Stimulated activated CD8-positive, alpha-beta memory T cell treated with anti-CD3 and anti-CD28 coated beads, Interleukin-7, amount 100 ng/mL, for 1 hour (primary cell): Measurements from ENCODE around the gene TOMM40.
"Not testable (repeated sequence)": the region's sequence is repeated elsewhere in the genome, so short reads cannot be mapped to it uniquely, and the experiment has no call there.

Experiments
- DNase-seq, 2 donors: peaks; one replicate each; pipeline ENCODE4 v3.0.0-alpha.2; 2020; ENCODE audit warnings: low read depth in 2 of 2

Gene TOMM40

DNA sequence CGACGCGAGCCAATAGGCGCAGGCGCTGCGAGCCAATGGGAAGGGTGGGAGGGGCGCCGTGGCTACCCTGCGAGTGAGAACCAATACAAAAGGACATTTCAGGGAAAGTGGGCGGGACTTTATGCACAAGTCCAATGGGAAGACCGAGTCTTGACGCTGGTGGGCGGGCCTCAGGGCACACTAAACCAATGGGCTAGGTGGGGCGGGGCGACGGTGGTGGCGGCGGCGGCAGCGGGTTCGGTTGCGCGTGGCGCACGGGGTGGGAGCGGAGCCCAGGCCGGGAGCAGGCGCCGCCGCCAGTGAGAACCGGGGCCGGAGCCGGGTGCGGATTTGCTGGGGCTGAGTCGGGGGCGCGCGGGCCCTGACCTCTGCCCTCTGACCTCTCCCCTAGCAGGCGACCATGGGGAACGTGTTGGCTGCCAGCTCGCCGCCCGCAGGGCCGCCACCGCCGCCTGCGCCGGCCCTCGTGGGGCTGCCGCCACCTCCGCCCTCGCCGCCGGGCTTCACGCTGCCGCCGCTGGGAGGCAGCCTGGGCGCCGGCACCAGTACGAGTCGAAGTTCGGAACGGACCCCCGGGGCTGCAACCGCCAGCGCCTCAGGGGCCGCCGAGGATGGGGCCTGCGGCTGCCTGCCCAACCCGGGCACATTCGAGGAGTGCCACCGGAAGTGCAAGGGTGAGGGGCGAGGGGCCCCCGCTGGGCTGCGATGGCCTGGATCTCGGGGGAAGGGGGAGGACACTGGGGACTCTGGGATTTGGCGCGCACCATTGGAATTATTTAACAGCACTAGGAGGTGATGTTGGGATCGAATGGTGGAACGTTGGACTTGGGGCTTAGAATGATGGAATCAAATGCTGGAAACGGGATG is at the start of gene TOMM40:
TOMM40 (plus strand) TSS at position 239 of the 867 bp plus-strand sequence; CDS start at position 401, 162 bp downstream.
- DNase-seq = peak in 1 of 2 donors; percentile 99

DNA sequence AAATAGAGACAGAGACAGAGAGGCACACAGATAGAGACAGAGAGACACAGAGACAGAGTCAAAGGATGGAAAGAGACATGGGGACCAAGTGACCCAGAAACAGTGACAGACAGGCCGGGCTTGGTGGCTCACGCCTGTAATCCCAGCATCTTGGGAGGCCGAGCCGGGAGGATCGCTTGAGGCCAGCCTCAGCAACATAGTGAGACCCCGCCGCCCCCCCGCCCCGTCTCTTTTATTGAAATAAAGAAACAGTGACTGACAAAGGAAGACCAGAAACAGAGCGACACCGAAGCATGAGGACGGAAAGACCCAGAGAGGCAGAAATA is 45.8 kb upstream of the TOMM40 start:
- no peak for DNase-seq

DNA sequence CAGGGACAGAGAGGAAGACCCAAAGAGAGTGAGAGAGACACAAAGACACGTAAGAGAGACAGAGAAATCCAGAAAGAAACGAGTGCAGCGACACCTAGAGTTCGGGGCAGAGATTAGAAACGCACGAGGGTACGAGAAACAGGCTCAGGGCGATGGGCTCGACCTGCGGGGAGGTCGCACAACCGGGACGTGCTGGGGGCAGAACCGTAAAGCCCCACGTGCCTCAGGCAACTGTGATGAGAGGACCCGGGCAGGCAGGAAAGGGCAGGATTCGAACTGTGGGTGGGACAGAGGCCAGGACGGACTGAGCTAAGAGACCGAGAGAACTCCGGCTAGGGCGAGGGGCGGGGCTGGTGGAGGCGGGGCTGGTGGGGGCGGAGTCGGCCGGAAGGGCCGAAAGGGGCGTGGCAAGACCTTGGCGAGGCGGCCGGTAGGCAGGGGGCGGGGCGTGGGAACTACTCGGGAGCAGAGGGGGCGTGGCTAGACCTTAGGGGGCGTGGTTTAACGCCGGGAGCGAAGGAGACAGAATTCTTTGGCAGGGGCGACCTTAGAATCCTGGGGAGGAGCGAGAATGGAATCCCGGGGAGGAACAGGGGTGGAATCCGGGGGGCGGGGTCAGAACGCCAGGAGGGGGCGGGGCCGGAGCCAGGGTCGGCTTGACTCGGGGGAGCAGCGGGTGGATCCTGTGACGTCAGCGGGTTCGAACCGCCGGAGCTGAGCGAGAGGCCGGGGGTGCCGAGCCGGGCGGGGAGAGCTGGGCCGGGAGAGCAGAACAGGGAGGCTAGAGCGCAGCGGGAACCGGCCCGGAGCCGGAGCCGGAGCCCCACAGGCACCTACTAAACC is 45.2 kb upstream of the TOMM40 start, which contains the start of gene NECTIN2:
NECTIN2 (plus strand) TSS at position 686 of the 843 bp plus-strand sequence. CDS start 229 bp downstream, outside the sequence.
- peak; percentile 46 to 50 for DNase-seq

GRCh38 chr19:44846455-44847143 is 44.5 kb upstream of the TOMM40 start:
- no peak for DNase-seq

DNA sequence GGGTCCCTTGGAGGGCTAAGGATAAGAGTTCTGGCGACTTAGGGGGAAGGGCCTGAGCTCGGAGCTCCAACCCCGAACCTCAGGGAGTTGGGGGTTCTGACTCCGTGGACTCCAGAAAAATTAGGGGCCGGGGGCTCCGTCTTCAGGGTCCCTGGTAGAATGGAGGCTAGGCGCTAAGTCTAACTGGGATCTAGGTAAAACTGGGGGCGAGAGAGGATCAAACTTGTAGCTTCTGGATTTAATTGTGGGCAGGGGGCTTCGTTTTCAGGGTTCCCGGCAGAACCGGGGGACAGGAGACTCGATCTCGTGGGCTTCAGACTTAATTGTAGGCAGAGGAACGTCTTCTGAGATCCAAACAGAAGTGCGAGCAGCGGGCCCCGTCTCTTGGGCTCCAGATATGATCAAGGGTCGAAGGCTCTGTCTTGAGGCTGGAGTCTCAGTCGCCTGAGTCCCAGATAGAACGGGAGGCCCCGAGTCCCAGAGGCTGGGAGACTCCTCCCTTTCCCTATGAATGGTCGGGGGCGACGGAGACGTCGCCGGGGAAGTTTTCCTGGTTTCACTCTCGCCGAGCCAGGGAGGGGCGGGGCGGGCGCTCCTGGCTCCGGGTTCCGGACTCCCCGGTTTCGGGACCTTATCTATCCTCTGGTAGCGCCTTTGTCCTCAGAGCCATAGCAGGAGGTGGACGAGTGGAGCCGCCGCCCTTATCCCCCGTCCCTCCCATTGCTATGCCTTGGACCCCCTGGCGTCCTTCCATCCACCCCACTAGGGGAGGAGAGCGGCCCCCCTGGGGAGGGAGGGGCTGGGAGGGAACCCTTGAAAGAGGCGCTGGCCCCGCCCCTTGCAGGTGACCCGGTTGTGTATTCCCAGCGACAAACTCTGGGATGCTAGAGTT is 43.7 kb upstream of the TOMM40 start:
- DNase-seq = no peak

DNA sequence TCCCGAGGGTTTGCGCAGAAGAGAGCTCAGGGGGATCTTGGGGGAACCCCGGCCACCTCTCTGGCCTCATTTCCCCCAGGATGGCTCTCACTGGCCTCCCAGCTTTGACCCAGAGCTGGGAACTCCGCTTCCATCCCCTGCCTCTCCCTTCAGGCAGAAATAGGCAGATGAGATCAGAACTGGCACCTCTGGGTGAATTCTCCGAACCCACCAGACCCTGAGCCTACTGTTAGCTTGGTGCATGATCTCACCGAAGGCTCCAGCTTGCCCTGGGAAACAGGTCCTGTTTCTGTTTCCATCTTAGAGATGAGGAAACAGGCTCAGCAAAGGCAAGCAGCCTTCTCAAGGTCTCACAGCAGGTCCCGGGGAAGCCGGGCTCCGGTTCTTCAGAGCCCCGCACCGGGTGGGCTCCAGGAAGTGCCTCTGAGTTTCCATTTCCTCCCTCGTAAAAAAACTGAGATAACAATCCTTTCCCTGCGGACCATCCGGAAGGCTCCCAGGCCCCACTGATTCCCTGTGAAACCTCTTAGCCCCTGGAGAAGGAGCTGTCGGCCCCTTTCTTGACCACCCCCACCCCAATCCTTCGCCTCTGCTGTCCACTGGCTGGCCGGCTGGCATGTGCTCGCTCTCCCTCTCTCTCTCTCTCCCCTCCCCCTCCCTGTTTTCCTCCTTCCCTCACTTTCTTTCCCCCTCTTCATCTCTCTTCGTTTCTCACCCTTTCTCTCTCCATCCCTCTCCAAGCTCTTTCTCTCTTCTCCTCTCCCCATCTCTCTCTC is 42.8 kb upstream of the TOMM40 start:
- DNase-seq = no peak

- DNase-seq = no peak
Observed at GRCh38 chr19:44848812-44849447, 42.1 kb upstream of the TOMM40 start.

DNA sequence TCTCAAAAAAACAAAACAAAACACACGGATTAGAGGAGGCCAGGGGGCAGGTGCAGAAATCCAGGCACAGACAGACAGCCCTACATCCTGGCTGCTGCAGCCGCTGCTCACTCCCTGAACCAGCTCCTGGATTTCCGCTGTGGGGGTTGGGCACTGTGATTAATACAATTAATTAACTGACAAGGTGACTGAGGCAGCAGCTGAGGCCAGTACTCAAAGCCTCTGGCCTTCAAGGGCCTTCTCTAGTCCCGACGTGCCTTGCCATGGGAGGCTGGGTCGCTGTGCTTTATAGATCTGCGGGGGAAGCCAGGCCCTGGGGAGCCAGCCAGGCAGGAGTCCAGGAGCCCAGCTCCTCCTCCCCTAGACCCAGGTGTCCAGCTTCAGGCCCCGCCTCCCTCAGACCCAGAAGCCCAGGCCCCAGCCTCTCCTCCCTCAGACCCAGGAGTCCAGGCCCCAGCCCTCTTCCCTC is 40.4 kb upstream of the TOMM40 start:
- DNase-seq = no peak

DNA sequence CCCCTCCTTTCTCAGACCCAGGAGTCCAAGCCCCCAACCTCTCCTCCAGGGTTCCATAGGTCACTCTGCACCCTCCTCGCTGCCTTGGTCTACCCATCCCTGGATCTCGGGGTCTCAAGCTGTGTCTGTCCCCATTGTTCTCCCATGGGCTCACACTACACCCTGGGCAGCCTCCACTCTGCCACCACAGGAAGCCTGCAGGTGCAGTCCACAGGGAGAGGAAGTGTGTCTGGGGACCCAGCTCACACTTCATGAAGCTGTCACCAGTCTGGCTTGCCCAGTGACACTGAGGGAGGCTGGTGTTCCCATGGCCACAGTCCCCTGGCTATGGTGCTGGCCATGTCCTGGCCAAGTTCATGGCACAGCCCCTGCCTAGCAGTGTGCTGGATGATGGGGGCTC is 39.6 kb upstream of the TOMM40 start:
- DNase-seq = no peak

GRCh38 chr19:44855606-44856005 is 35.4 kb upstream of the TOMM40 start:
- no peak for DNase-seq

DNA sequence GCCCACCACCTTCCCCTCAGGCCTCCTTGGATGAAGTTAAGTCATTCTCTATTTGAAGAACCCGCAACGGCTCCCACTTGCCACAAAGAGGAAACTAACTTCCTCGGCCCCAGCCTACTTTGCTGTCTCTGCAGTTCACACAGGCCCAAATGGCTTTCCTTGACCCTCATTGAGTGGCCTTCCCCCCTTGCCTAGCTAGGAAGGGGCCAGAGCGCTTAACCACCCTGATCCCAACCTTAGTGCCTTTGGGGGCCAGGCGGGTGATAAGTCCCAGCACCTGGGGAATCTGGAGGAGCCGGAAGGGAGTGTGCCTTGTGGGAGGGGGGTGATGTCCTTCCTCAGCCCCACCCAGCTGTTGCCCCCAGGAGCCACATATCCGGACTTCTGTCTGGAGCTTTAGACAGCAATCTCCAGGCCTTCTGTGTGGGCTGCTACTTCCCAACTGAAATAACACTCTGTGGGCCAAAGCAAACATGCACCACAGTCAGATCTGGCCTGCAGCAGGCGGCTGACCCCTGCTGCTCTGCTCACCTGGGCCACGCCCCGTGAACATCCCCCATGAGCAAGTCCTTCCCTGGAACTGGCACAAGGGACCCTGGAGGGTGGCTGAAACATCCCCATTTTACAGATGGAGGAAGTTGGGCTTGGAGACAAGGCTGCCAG is 34.5 kb upstream of the TOMM40 start:
- no peak for DNase-seq

- DNase-seq = no peak
Observed at GRCh38 chr19:44857837-44858236, 33.2 kb upstream of the TOMM40 start.

DNA sequence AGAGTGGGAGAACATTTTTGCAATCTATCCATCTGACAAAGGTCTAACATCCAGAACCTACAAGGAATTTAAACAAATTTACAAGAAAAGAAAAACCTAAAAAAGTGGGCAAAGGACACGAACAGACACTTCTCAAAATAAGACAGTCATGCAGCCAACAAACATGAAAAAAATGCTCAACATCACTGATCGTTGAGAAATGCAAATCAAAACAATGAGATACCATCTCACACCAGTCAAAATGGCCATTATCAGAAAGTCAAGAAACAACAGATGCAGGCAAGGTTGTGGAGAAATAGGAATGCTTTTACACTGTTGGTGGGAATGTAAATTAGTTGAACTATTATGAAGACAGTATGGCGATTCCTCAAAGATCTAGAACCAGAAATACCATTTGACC is 29.5 kb upstream of the TOMM40 start:
- not testable (repeated sequence) for DNase-seq

- no peak for DNase-seq
Observed at GRCh38 chr19:44863990-44864389, 27.1 kb upstream of the TOMM40 start.

DNA sequence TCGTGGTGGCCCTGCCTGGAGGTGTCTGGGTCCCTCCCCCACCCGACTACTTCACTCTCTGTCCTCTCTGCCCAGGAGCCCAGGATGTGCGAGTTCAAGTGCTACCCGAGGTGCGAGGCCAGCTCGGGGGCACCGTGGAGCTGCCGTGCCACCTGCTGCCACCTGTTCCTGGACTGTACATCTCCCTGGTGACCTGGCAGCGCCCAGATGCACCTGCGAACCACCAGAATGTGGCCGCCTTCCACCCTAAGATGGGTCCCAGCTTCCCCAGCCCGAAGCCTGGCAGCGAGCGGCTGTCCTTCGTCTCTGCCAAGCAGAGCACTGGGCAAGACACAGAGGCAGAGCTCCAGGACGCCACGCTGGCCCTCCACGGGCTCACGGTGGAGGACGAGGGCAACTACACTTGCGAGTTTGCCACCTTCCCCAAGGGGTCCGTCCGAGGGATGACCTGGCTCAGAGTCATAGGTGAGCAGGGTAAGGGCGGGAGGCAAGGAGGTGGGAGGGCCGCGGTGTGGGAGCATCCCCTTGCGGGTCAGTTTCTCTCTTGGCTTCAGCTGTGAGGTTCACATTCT is 25.8 kb upstream of the TOMM40 start:
- DNase-seq = no peak

DNA sequence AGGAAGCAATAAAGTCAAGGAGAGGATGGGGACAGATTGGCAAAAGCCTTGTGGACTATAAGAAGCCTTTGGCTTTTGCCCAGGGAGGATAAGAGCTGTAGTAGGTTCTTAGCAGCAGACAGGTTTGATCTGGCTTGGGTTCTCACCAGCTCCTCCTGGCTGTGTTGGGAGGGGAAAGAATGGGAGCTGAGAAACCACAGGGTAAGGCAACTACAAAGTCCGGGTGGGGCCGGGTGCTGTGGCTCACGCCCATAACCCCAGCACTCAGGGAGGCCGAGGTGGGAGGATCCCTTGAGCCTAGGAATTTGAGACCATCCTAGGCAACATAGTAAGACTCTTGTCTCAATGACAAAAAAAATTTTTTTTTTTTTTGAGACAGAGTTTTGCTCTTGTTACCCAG is 24.4 kb upstream of the TOMM40 start:
- DNase-seq = no peak

- DNase-seq = no peak
Observed at GRCh38 chr19:44867578-44867977, 23.5 kb upstream of the TOMM40 start.

DNA sequence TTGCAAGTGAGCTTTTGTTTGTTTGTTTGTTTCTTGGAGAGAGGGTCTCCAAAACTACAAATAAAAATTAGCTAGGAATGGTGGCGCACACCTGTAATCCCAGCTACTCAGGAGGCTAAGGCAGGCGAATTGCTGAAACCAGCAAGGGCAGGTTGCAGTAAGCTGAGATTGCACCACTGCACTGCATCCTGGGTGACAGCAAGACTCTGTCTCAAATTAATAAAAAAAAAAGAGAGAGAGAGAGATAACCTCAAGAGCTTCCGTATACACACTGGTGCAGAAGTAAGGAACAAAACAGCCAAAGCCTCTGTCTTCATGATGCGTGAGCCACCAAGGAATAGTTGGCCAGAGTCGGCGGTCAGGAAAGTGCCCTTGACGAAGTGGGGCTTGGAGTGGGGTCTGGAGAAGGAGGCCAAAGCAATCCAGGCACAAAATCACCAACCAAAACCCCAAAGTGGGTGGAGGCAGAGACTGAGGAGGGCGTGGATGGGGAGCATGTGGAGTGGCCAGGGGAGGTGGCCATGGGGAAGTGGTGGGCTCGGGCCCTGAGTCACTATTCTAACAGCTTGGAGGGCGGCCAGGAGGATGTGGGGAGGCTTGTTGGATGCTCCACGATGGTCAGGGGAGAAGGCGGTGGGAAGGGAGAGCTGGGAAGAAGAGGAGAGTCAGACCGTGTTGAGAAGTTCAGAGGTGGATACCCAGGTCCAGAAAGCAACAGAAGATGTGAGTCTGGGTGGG is 21.2 kb upstream of the TOMM40 start:
- no peak for DNase-seq
